GM21367 (cell line): Measurements from ENCODE around the gene SUSD5.
A peak's percentile ranks its signal among the peaks of the same experiment; 100 is the strongest.
"Not testable (repeated sequence)": the region's sequence is repeated elsewhere in the genome, so short reads cannot be mapped to it uniquely, and the experiment has no call there.

ENCODE experiments used
- ATAC-seq: cut with Tn5 transposase; IDR thresholded peaks from one replicate; pipeline ENCODE4 v1.9.1; 2021; ENCODE audit not compliant: unreplicated experiment

Gene SUSD5

DNA sequence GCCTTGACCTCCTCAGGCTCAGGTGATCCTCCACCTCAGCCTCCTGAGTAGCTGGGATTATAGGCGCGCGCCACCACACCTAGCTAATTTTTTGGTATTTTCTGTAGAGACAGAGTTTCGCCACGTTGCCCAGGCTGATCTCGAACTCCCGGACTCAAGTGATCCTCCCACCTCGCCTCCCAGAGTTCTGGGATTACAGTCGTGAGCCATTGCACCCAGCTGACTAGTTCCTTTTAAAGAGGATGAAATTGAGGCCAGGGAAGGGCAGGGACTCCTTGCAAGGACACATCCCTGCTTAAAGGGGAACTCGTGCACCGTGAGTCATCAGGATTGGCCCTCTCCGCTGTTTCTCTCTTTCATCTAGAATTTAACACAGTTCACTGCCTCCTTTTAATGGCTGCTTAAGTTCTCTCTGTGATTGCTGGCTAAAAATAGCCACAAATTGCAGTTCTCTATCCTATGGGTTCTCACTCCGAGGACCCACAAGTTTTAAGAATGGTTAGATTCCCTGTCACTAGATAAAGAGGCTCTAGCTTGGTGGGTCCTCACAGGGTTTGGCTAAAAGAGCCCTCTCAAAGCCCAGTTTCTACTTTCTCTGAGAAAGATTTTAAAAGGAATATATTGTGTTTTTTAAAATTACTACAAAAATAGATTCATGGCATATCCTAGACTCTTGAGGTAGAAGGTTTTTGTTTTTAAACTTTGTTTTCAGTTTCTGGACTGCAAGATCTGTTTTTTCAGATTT lies 103.4 kb downstream of the SUSD5 start:
- no peak for ATAC-seq

DNA sequence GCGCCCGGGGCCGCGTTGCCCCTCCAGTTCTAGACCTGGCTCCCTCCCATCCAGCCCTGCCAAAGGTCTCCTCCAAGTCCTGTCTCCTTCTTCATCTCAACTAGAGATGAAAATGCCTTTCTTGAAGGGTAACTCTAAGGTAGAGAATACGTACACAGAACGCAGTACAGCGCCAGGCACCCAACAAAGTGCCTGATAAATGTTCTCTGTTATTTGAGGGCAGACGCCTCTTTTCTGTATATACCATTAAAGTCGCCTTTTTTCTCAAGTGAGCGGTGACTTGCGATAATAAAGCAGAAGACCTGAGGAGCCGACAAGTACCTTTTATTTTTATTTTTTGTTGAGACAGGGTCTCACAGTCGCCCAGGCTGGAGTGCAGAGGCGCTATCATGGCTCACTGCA lies 104.0 kb downstream of the SUSD5 start:
- no peak for ATAC-seq

DNA sequence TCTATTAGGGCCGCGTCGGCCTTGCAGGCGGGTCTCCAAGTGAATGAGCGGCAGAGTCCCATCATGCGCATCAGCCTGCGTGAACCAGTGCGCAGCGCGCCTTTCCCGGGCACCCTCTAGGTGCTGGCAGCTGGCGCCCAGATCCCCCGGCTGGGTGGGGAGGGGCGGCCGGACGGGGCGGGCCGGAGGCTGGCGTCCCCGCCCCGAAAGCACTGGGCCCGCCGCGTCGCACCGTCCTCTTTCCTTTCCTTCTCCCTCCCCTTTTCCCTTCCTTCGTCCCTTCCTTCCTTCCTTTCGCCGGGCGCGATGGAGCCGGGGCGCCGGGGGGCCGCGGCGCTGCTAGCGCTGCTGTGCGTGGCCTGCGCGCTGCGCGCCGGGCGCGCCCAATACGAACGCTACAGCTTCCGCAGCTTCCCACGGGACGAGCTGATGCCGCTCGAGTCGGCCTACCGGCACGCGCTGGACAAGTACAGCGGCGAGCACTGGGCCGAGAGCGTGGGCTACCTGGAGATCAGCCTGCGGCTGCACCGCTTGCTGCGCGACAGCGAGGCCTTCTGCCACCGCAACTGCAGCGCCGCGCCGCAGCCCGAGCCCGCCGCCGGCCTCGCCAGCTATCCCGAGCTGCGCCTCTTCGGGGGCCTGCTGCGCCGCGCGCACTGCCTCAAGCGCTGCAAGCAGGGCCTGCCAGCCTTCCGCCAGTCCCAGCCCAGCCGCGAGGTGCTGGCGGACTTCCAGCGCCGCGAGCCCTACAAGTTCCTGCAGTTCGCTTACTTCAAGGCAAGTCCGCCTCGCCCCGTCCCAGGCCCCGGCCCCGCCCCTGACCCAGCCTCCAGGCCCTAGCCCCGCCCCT lies 104.6 kb downstream of the SUSD5 start, which contains the start of gene CRTAP:
CRTAP (plus strand) TSS at position 243 of the 850 bp plus-strand sequence; CDS start at position 307, 64 bp downstream.
- peak; percentile 79 for ATAC-seq

- ATAC-seq, result peak; percentile 40
Measured at GRCh38 chr3:33111581-33111980, 107.0 kb downstream of the SUSD5 start.

DNA sequence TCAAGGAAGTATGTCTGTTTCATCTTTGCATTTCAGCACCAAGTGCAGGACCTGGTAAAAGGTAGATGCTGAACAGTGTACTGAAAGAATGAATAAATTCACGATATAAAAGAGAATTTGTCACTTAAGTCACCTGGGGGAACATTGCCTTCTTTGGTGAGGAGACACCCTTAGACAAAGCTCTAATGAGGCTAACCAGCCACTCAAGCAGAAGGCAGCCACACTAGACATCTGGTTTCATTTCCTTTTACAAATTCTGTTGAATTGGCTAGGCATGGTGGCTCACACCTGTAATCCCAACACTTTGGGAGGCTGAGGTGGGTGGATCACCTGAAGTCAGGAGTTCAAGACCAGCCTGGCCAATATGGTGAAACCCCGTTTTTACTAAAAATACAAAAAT lies 111.8 kb downstream of the SUSD5 start:
- not testable (repeated sequence) for ATAC-seq

- no peak for ATAC-seq
Measured at GRCh38 chr3:33105341-33105948, 113.2 kb downstream of the SUSD5 start.

GRCh38 chr3:33104803-33105202 lies 113.8 kb downstream of the SUSD5 start:
- ATAC-seq, result no peak

GRCh38 chr3:33103480-33103879 lies 115.1 kb downstream of the SUSD5 start:
- no peak for ATAC-seq

GRCh38 chr3:33103034-33103433 lies 115.6 kb downstream of the SUSD5 start:
- no peak for ATAC-seq

GRCh38 chr3:33100229-33100628 lies 118.4 kb downstream of the SUSD5 start:
- no peak for ATAC-seq
